C4-2B (cell line): Measurements from ENCODE around the gene POMP.

ENCODE experiments used
- ZFX ChIP-seq: fragments of 450-650 bp; IDR thresholded peaks from 2 replicates; pipeline ENCODE4 v1.6.1; 2017
- TF ChIP-seq, protein P1 (sequence below): fragments of 450-650 bp; conservative IDR thresholded peaks from 2 replicates; pipeline ENCODE4 v1.5.1; 2017; ENCODE audit warnings: mild to moderate bottlenecking

DNA sequence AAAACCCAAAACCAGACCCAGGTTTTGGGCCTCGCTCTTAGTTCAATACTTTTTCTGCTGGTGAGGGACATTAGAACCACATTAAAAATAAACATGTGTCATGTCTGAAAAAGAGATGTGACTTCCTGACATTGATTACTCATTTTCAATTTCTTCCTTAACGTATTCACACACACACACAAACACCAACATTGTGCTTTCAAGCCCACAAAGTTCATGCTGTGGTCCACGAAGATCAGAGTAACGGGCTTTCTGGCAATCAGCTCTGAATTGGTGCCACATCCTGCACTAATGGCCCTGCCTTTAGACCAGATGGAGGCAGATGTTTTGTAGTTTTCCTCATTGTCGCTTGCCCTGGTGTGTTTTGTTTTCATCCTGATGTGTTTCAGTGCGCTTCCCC is 47.9 kb upstream of the POMP start:
- TF ChIP-seq, protein P1, sequence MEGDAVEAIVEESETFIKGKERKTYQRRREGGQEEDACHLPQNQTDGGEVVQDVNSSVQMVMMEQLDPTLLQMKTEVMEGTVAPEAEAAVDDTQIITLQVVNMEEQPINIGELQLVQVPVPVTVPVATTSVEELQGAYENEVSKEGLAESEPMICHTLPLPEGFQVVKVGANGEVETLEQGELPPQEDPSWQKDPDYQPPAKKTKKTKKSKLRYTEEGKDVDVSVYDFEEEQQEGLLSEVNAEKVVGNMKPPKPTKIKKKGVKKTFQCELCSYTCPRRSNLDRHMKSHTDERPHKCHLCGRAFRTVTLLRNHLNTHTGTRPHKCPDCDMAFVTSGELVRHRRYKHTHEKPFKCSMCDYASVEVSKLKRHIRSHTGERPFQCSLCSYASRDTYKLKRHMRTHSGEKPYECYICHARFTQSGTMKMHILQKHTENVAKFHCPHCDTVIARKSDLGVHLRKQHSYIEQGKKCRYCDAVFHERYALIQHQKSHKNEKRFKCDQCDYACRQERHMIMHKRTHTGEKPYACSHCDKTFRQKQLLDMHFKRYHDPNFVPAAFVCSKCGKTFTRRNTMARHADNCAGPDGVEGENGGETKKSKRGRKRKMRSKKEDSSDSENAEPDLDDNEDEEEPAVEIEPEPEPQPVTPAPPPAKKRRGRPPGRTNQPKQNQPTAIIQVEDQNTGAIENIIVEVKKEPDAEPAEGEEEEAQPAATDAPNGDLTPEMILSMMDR, result no peak
- TF ChIP-seq ZFX, result 0 out of 2 replicates have a peak, but pooled peaks have one; percentile 29
